K562 (cell line): ENCODE results near the gene MRPL11. TPM values are rescaled to one million over a fixed set of nuclear protein-coding genes. Genes with fewer than 3 reads are reported as not detected.

Experiments used
- CTCF ChIP-seq, 3 experiments: IDR thresholded peaks in 2 of 3; conservative IDR thresholded peaks in 1 of 3; 2 replicates each; pipeline ENCODE4 v1.5.1; 2011 to 2012; ENCODE audit warnings: low read length in 3 of 3, mild to moderate bottlenecking in 3 of 3, control low read depth in 2 of 3, improper control_type of control experiment in 1 of 3, inconsistent platforms in 1 of 3, low read depth in 1 of 3, mixed read lengths in 1 of 3, moderate library complexity in 1 of 3; ENCODE audit not compliant: insufficient read depth in 2 of 3
- EHMT2 ChIP-seq: fragments of 450-650 bp; IDR thresholded peaks from 2 replicates; pipeline ENCODE4 v1.6.1; 2018; ENCODE audit warnings: antibody characterized with exemption
- SMARCE1 ChIP-seq: fragments of 450-650 bp; IDR thresholded peaks from 2 replicates; pipeline ENCODE4 v1.7.1; 2016; ENCODE audit warnings: mild to moderate bottlenecking
- ZNF175 ChIP-seq: fragments of 200-800 bp; sonication (Bioruptor generic); IDR thresholded peaks from 2 replicates; pipeline ENCODE4 v1.6.1; 2016; ENCODE audit warnings: low read depth, mild to moderate bottlenecking, missing genetic modification characterization, missing compliant biosample characterization
- ZNF592 ChIP-seq: fragments of 450-650 bp; IDR thresholded peaks from 2 replicates; pipeline ENCODE4 v1.6.1; 2017; ENCODE audit warnings: antibody characterized with exemption, mild to moderate bottlenecking
- polyA plus RNA-seq, 8 experiments: library from polyadenylated mRNA; depleted of rRNA in 4 of 8; stranded (reverse) in 5 of 8; unstranded in 3 of 8; fragments of >200 nt; fragmentation: Nextera tagmentation in 2 of 8; fragmentation: Illumina TruSeq in 1 of 8; extraction: Ambion mirVana in 2 of 8; extraction: Trizol in 1 of 8; gene quantifications; 2 replicates each; pipeline versions ENCODE4 v1.2.1 to v1.2.3, GENCODE V29; 2011 to 2014; ENCODE audit warnings: inconsistent platforms in 1 of 8, missing spikeins in 1 of 8
- total RNA-seq, 7 experiments: library from RNA; depleted of rRNA in 6 of 7; stranded (reverse); fragments of >200 nt in 6 of 7; fragmentation: Illumina TruSeq in 2 of 7; extraction: Trizol in 2 of 7; gene quantifications; 2 replicates each; pipeline versions ENCODE4 v1.2.1 to v1.2.3, GENCODE V29; 2011 to 2021; ENCODE audit warnings: low replicate concordance in 1 of 7

MRPL11 gene
- total and polyA plus RNA-seq, 9 of the 15 experiments (the other 6 are each of a cell fraction or from before 2014, with no cell fraction given): 33.0 to 173 (median 91.9) TPM

DNA sequence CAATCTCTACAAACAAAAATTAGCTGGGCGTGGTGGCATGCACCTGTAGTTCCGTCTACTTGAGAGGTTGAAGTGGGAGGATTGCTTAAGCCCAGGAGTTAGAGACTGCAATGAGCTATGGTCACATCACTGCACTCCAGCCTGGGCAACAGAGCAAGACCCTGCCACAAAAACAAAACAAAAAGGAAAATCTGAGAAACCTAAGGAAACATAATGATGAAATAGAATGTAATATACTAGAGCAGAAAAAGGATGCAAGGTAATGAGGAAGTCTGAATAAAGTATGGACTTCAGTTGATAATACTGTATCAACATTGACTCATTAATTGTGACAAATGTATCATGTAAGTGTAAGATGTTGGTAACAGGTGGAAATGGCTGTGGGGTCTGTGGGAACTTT, 9.7 kb downstream of the MRPL11 start (continued):
- TF ChIP-seq CTCF (IDR thresholded peaks at IDR 0.05 in 2 of 3, conservative IDR thresholded peaks at IDR 0.05 in 1 of 3; ENCODE audit: insufficient read depth in 2 of 3, low read depth in 1 of 3, low read length in 3 of 3) (no peak), ZNF592 (no peak), SMARCE1 (no peak), EHMT2 (no peak), ZNF175 (no peak)
